SU-DHL-6 (cell line): ENCODE measurements around the gene SMARCD3.

Source experiments
- CTCF ChIP-seq: fragments of 200-600 bp; sonication (generic); IDR thresholded peaks from one replicate; pipeline ENCODE4 v1.5.1; 2017; ENCODE audit warnings: antibody characterized with exemption, mild to moderate bottlenecking, low read length, moderate library complexity; ENCODE audit not compliant: insufficient read depth, poor library complexity, severe bottlenecking
- EZH2phosphoT487 ChIP-seq: fragments of 200-600 bp; sonication (generic), shearing (Covaris generic); conservative IDR thresholded peaks from 2 replicates; pipeline ENCODE4 v1.6.1; 2018; ENCODE audit warnings: mild to moderate bottlenecking, antibody characterized with exemption, low read length, moderate library complexity, mixed read lengths

- TF ChIP-seq CTCF (no peak), EZH2phosphoT487 (no peak)
These were observed 46.7 kb downstream of the SMARCD3 start for GRCh38 chr7:151201751-151202150.
